DOHH2 (cell line): ENCODE results near the gene ABCA10.

Experiments
- H3F3A ChIP-seq: fragments of 200-600 bp; sonication (generic), shearing (Covaris generic); 2 replicates; pipeline ENCODE4 v1.6.0; 2016; ENCODE audit warnings: antibody characterized with exemption, mild to moderate bottlenecking; ENCODE audit not compliant: control insufficient read depth, insufficient read depth
- H3K27ac ChIP-seq: fragments of 200-600 bp; sonication (generic); 2 replicates; pipeline ENCODE4 v1.5.1; 2014; ENCODE audit warnings: low read depth, mild to moderate bottlenecking, low read length, moderate library complexity
- H3K27me3 ChIP-seq: fragments of 200-600 bp; sonication (generic); 2 replicates; pipeline ENCODE4 v1.6.1; 2014; ENCODE audit warnings: mild to moderate bottlenecking, low read length, mixed read lengths; ENCODE audit not compliant: control insufficient read depth
- H3K36me3 ChIP-seq: fragments of 200-600 bp; sonication (generic); 2 replicates; pipeline ENCODE4 v1.6.1; 2014; ENCODE audit warnings: mild to moderate bottlenecking, low read length, moderate library complexity, mixed read lengths; ENCODE audit not compliant: control insufficient read depth
- H3K4me1 ChIP-seq: fragments of 200-600 bp; sonication (generic); 2 replicates; pipeline ENCODE4 v1.6.1; 2014; ENCODE audit warnings: mild to moderate bottlenecking, low read length, mixed read lengths; ENCODE audit not compliant: control insufficient read depth
- H3K4me2 ChIP-seq: fragments of 200-600 bp; sonication (generic); 2 replicates; pipeline ENCODE4 v1.6.0; 2014; ENCODE audit warnings: mild to moderate bottlenecking, low read length, moderate library complexity
- H3K4me3 ChIP-seq: fragments of 200-600 bp; sonication (generic); 2 replicates; pipeline ENCODE4 v1.5.1; 2014; ENCODE audit warnings: mild to moderate bottlenecking, low read length, mixed read lengths
- H3K79me2 ChIP-seq: fragments of 200-600 bp; sonication (generic); 2 replicates; pipeline ENCODE4 v1.6.1; 2014; ENCODE audit warnings: mild to moderate bottlenecking, low read length, mixed read lengths; ENCODE audit not compliant: control insufficient read depth
- H3K9me2 ChIP-seq: fragments of 200-600 bp; sonication (generic); replicated peaks from 2 replicates; pipeline ENCODE4 v1.6.1; 2014; ENCODE audit warnings: mild to moderate bottlenecking, low read length, mixed read lengths; ENCODE audit not compliant: control insufficient read depth
- H3K9me3 ChIP-seq: fragments of 200-600 bp; sonication (generic); 2 replicates; pipeline ENCODE4 v1.6.1; 2014; ENCODE audit warnings: antibody characterized with exemption, low read length, mixed read lengths; ENCODE audit not compliant: control insufficient read depth, insufficient read depth
- H4K20me1 ChIP-seq: fragments of 200-600 bp; sonication (generic); 2 replicates; pipeline ENCODE4 v1.6.0; 2014; ENCODE audit warnings: low read depth, mild to moderate bottlenecking, antibody characterized with exemption, low read length, moderate library complexity; ENCODE audit not compliant: control insufficient read depth, insufficient read depth
- CTCF ChIP-seq: fragments of 200-600 bp; sonication (generic); IDR thresholded peaks from one replicate; pipeline ENCODE4 v1.5.1; 2014; ENCODE audit warnings: antibody characterized with exemption, mild to moderate bottlenecking, low read depth, low read length; ENCODE audit not compliant: poor library complexity, severe bottlenecking
- EZH2phosphoT487 ChIP-seq: fragments of 200-600 bp; sonication (generic); IDR thresholded peaks from 2 replicates; pipeline ENCODE4 v1.6.1; 2017; ENCODE audit warnings: borderline replicate concordance, mild to moderate bottlenecking, antibody characterized with exemption, low read length, moderate library complexity, mixed read lengths

Gene ABCA10

DNA sequence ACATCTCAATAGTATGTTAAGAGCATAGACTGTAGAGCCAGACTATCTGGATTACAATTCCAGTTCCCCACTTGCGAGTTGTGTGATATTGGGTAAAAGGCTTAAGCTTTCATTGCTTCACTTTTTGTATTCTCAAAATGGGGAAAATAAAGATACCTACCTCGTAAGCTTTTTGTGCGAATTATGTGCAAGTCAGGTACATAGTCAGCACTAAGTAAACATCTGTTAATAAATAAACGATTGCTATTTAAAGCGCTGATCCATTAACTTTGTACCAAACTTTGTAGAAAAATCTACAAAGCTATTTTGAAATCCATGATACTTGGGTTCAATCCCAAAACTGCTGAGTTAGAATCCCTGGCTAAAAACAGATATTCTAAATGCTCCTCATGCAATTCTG is 106.6 kb downstream of the ABCA10 start:
- TF ChIP-seq CTCF (no peak), EZH2phosphoT487 (no peak)
- no peaks in the 10 kb centered on the region for H3K36me3 ChIP-seq
- no peaks in the 10 kb centered on the region for H3F3A ChIP-seq
- H3K79me2 ChIP-seq: no peaks in the 10 kb centered on the region
- no peak overlapping the region for H3K4me2 ChIP-seq
- no peaks in the 10 kb centered on the region for H3K9me3 ChIP-seq
- no peak overlapping the region for H3K4me3 ChIP-seq
- H3K27me3 ChIP-seq: peaks cover 10% of the 10 kb centered on the region
- H3K4me1 ChIP-seq: no peaks in the 10 kb centered on the region
- H4K20me1 ChIP-seq: no peaks in the 10 kb centered on the region
- H3K27ac ChIP-seq: no peak overlapping the region
- H3K9me2 ChIP-seq: no peaks in the 10 kb centered on the region; the same call in 1 of the 2 replicates

DNA sequence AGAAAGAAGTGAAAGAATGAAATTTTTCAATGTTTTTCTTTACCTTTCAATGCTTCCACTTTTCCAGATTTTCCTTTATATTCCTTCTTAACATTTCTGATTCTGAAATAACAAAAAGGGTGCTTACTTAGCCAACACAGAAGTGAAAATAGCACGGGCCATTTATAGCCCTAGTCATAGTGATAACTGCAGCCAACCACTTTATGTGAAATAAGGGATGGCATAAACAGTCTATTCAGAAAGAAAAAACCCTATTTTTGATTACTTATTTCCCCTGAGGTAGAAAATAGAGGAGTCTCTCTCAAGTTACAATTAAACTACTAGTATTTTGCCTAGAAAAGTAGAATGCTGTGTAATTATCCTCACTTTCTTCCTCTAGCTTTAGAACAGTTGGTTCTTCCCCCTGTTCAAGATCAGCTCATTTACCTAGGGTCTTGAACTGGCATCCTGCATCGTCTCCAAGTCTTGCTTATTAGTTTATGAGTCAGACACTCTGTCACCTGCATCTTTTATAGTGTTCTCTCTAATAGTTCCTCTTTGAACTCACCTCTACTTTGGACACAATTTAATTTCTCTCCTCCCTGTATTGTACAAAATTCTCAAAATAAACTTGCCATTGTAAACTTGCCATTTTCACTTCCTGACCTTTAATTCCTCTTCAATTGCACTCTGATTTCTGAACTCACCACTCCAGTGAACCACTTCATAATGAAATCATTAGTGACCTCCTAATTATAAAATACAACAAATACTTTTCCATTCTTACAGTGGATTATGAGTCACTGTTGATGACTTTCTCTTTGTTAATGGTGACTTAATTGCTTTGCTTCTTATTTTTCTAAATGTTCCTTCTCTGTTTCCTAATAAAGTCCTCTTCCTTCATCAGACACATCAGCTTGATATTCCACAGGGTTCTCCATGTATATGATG is 110.5 kb downstream of the ABCA10 start:
- H3K4me3 ChIP-seq: no peak overlapping the region
- peaks cover 12% of the 10 kb centered on the region for H3K27me3 ChIP-seq
- no peaks in the 10 kb centered on the region for H3F3A ChIP-seq
- H3K4me1 ChIP-seq: no peaks in the 10 kb centered on the region
- H3K4me2 ChIP-seq: no peak overlapping the region
- H3K36me3 ChIP-seq: no peaks in the 10 kb centered on the region
- TF ChIP-seq CTCF: no peak
- TF ChIP-seq EZH2phosphoT487: no peak
- H3K79me2 ChIP-seq: no peaks in the 10 kb centered on the region
- H3K9me2 ChIP-seq: no peaks in the 10 kb centered on the region; the same call in 1 of the 2 replicates
- no peak overlapping the region for H3K27ac ChIP-seq
- H4K20me1 ChIP-seq: no peaks in the 10 kb centered on the region
- no peaks in the 10 kb centered on the region for H3K9me3 ChIP-seq

- Histone ChIP-seq H3K9me3 (no peaks in the 10 kb centered on the region), H3F3A (no peaks in the 10 kb centered on the region), H3K9me2 (no peaks in the 10 kb centered on the region), H3K79me2 (no peaks in the 10 kb centered on the region), H3K4me1 (no peaks in the 10 kb centered on the region), H3K4me2 (no peak overlapping the region), H3K36me3 (no peaks in the 10 kb centered on the region), H3K4me3 (no peak overlapping the region), H3K27me3 (0 out of 2 replicates have a peak, but pooled peaks cover 3% of the 10 kb centered on the region), H3K27ac (no peak overlapping the region), H4K20me1 (no peaks in the 10 kb centered on the region)
- TF ChIP-seq CTCF: no peak
- TF ChIP-seq EZH2phosphoT487: no peak
Observed at GRCh38 chr17:69111794-69112193, 116.8 kb downstream of the ABCA10 start.
